Measurements from ENCODE around the gene CELF2.

Gene CELF2

DNA sequence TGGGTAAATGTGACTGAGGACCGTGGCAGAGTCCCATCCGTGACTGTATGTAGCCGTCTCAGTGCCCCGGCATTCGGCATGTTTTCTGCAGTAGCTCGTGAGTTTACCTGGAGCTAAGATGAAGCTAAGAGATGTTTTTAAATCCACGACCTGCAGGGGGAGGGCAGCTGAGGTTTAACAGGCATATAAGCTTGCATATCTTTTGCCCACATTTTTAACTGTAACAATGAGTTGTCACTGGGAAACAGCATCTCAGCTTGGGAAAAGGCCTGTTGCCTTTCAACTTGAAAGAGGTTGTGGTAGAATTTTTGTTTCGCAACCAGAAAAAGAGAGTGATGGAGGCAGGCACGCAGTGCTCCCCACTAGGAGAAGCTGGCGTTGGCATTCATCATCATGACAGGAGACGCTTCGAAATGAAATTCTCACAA, 77.7 kb downstream of the CELF2 start:
- DNase-seq (ENCODE audit: low spot score), result no peak
- H3K9me3 ChIP-seq (replicated peaks in 1 of 2; ENCODE audit: control insufficient read depth in 2 of 2, insufficient read depth in 1 of 2, low read depth in 1 of 2, low read length in 2 of 2), result no peaks in the 10 kb centered on the region
- no peak overlapping the region for H2BK12ac ChIP-seq (ENCODE audit: low read length)
- no peaks in the 10 kb centered on the region for H3K36me3 ChIP-seq (replicated peaks in 1 of 2; ENCODE audit: control insufficient read depth in 2 of 2, insufficient read depth in 2 of 2, low read length in 2 of 2)
- H3K9ac ChIP-seq (ENCODE audit: low read depth, low read length, poor library complexity), result no peak overlapping the region
- H3K23ac ChIP-seq (ENCODE audit: low read depth, low read length, poor library complexity), result no peak overlapping the region
- H3K4me3 ChIP-seq (ENCODE audit: low read length in 2 of 2), result no peak overlapping the region
- H4K8ac ChIP-seq (ENCODE audit: low read depth, low read length), result no peak overlapping the region
- WGBS, 2 donors (ENCODE audit: extremely low coverage in 2 of 2, insufficient read length in 2 of 2, insufficient replicate concordance in 1 of 2), result no CpG with 5 or more reads among the region's 12 CpGs
- no peaks in the 10 kb centered on the region for H3K79me1 ChIP-seq (ENCODE audit: low read depth, low read length)
- H3K27ac ChIP-seq (replicated peaks; ENCODE audit: low read length), result no peak overlapping the region
- no peak overlapping the region for H2BK120ac ChIP-seq (ENCODE audit: low read depth, low read length)
- no peak overlapping the region for H3K4me2 ChIP-seq (ENCODE audit: insufficient read depth, low read length, poor library complexity, severe bottlenecking)
- H3K27me3 ChIP-seq (ENCODE audit: control insufficient read depth in 3 of 3, insufficient read depth in 3 of 3, low read depth in 1 of 3, low read length in 3 of 3), result no peaks in the 10 kb centered on the region
- no peak overlapping the region for H2BK15ac ChIP-seq (ENCODE audit: low read length)
- H2AK5ac ChIP-seq (ENCODE audit: low read depth, low read length), result no peak overlapping the region
- H2AFZ ChIP-seq (ENCODE audit: low read length), result no peak overlapping the region
- no peak overlapping the region for H3K14ac ChIP-seq (ENCODE audit: low read length)
- no peak overlapping the region for H3K18ac ChIP-seq (ENCODE audit: low read length)
- no peak overlapping the region for H4K91ac ChIP-seq (ENCODE audit: low read depth, low read length, poor library complexity)
- H3K4me1 ChIP-seq (ENCODE audit: control insufficient read depth in 2 of 2, insufficient read depth in 1 of 2, low read depth in 1 of 2, low read length in 2 of 2), result peaks cover 3 to 19% of the 10 kb centered on the region in 2 donors
- no peak overlapping the region for H2BK5ac ChIP-seq (ENCODE audit: low read length)
- H3K4ac ChIP-seq (ENCODE audit: low read length), result no peak overlapping the region

DNA sequence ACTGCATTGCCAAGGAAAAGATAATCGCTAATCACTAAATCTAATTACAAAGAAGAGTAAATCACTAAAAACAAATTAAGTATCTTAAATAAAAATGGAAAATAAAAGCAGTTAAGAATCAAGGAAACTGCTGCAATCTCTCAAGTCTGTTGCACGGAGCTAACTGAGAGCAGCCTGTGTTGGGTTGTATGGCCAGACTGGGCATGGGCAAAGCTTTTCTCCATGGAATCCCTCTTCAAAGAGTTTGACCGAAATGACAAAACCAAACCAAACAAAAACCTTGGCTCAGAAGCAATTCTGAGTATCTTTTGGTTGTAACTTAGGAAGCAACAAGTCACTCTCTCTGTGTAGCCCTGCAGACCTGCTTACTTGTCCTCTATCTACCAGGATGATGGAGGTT, 78.8 kb downstream of the CELF2 start:
- peaks cover 3 to 19% of the 10 kb centered on the region in 2 donors for H3K4me1 ChIP-seq (ENCODE audit: control insufficient read depth in 2 of 2, insufficient read depth in 1 of 2, low read depth in 1 of 2, low read length in 2 of 2)
- no peaks in the 10 kb centered on the region for H3K79me1 ChIP-seq (ENCODE audit: low read depth, low read length)
- H4K8ac ChIP-seq (ENCODE audit: low read depth, low read length), result no peak overlapping the region
- no peak for DNase-seq (ENCODE audit: low spot score)
- H3K27me3 ChIP-seq (ENCODE audit: control insufficient read depth in 3 of 3, insufficient read depth in 3 of 3, low read depth in 1 of 3, low read length in 3 of 3), result no peaks in the 10 kb centered on the region
- no CpG with 5 or more reads among the region's 3 CpGs for WGBS, 2 donors (ENCODE audit: extremely low coverage in 2 of 2, insufficient read length in 2 of 2, insufficient replicate concordance in 1 of 2)
- H2BK15ac ChIP-seq (ENCODE audit: low read length), result no peak overlapping the region
- no peak overlapping the region for H3K14ac ChIP-seq (ENCODE audit: low read length)
- no peak overlapping the region for H2AK5ac ChIP-seq (ENCODE audit: low read depth, low read length)
- no peak overlapping the region for H3K4me2 ChIP-seq (ENCODE audit: insufficient read depth, low read length, poor library complexity, severe bottlenecking)
- no peak overlapping the region for H3K27ac ChIP-seq (replicated peaks; ENCODE audit: low read length)
- no peaks in the 10 kb centered on the region for H3K36me3 ChIP-seq (replicated peaks in 1 of 2; ENCODE audit: control insufficient read depth in 2 of 2, insufficient read depth in 2 of 2, low read length in 2 of 2)
- H3K4ac ChIP-seq (ENCODE audit: low read length), result no peak overlapping the region
- H3K23ac ChIP-seq (ENCODE audit: low read depth, low read length, poor library complexity), result no peak overlapping the region
- H2AFZ ChIP-seq (ENCODE audit: low read length), result no peak overlapping the region
- H4K91ac ChIP-seq (ENCODE audit: low read depth, low read length, poor library complexity), result no peak overlapping the region
- H3K4me3 ChIP-seq (ENCODE audit: low read length in 2 of 2), result no peak overlapping the region
- H3K18ac ChIP-seq (ENCODE audit: low read length), result no peak overlapping the region
- H2BK12ac ChIP-seq (ENCODE audit: low read length), result no peak overlapping the region
- H2BK120ac ChIP-seq (ENCODE audit: low read depth, low read length), result no peak overlapping the region
- no peak overlapping the region for H2BK5ac ChIP-seq (ENCODE audit: low read length)
- H3K9me3 ChIP-seq (replicated peaks in 1 of 2; ENCODE audit: control insufficient read depth in 2 of 2, insufficient read depth in 1 of 2, low read depth in 1 of 2, low read length in 2 of 2), result no peaks in the 10 kb centered on the region
- H3K9ac ChIP-seq (ENCODE audit: low read depth, low read length, poor library complexity), result no peak overlapping the region

DNA sequence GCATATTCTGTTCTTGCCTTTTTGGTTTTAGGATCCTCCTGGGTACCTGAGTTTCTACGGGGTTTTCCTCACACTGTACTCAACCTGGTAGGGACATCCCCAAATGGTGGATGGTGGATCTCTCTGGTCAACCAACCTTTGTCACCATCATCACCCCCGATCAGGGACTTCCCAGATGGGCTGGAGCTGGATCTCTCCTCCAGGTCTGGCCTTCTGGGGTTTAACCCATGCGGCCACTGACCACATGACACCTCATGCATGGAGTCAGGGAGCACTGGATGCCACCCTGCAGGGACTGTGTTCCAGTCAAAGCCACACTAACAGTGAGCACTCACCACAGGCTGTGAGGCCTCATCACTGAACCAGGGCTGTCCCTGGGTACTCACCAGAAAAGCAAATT, 80.0 kb downstream of the CELF2 start:
- H3K4ac ChIP-seq (ENCODE audit: low read length), result no peak overlapping the region
- H3K9ac ChIP-seq (ENCODE audit: low read depth, low read length, poor library complexity), result no peak overlapping the region
- H2BK5ac ChIP-seq (ENCODE audit: low read length), result no peak overlapping the region
- H2BK15ac ChIP-seq (ENCODE audit: low read length), result no peak overlapping the region
- no peak overlapping the region for H3K14ac ChIP-seq (ENCODE audit: low read length)
- no peak overlapping the region for H2BK12ac ChIP-seq (ENCODE audit: low read length)
- no peaks in the 10 kb centered on the region for H3K36me3 ChIP-seq (replicated peaks in 1 of 2; ENCODE audit: control insufficient read depth in 2 of 2, insufficient read depth in 2 of 2, low read length in 2 of 2)
- H4K8ac ChIP-seq (ENCODE audit: low read depth, low read length), result no peak overlapping the region
- H4K91ac ChIP-seq (ENCODE audit: low read depth, low read length, poor library complexity), result no peak overlapping the region
- H3K4me1 ChIP-seq (ENCODE audit: control insufficient read depth in 2 of 2, insufficient read depth in 1 of 2, low read depth in 1 of 2, low read length in 2 of 2), result peaks cover 3 to 19% of the 10 kb centered on the region in 2 donors
- H3K27ac ChIP-seq (replicated peaks; ENCODE audit: low read length), result no peak overlapping the region
- no peak overlapping the region for H3K4me3 ChIP-seq (ENCODE audit: low read length in 2 of 2)
- no peak overlapping the region for H3K23ac ChIP-seq (ENCODE audit: low read depth, low read length, poor library complexity)
- H2AFZ ChIP-seq (ENCODE audit: low read length), result no peak overlapping the region
- DNase-seq (ENCODE audit: low spot score), result no peak
- no peak overlapping the region for H3K4me2 ChIP-seq (ENCODE audit: insufficient read depth, low read length, poor library complexity, severe bottlenecking)
- H3K9me3 ChIP-seq (replicated peaks in 1 of 2; ENCODE audit: control insufficient read depth in 2 of 2, insufficient read depth in 1 of 2, low read depth in 1 of 2, low read length in 2 of 2), result no peaks in the 10 kb centered on the region
- no peaks in the 10 kb centered on the region for H3K27me3 ChIP-seq (ENCODE audit: control insufficient read depth in 3 of 3, insufficient read depth in 3 of 3, low read depth in 1 of 3, low read length in 3 of 3)
- no peaks in the 10 kb centered on the region for H3K79me1 ChIP-seq (ENCODE audit: low read depth, low read length)
- H3K18ac ChIP-seq (ENCODE audit: low read length), result peak overlapping the region; percentile 8
- no peak overlapping the region for H2AK5ac ChIP-seq (ENCODE audit: low read depth, low read length)
- WGBS, 2 donors (ENCODE audit: extremely low coverage in 2 of 2, insufficient read length in 2 of 2, insufficient replicate concordance in 1 of 2), result no CpG with 5 or more reads among the region's 3 CpGs
- H2BK120ac ChIP-seq (ENCODE audit: low read depth, low read length), result no peak overlapping the region

DNA sequence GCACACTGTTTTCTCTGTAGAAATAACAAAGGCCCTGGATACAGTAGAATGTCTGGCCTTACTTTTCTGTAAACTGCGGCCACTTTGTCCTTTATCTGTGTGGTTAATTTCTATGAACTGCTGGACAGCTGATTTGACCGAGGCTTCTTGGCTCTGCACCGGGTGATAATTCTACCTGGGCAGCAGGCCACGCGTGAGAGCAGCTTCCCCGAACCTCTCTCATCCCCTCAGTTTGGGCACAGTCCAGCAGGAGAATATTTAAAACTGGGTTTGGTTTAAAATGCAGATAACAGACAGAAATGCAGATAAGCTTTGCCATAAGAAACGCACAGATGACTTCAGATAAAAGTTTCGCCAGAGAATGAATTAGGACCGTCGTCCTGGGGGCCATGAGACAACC, 81.0 kb downstream of the CELF2 start:
- H2BK15ac ChIP-seq (ENCODE audit: low read length), result no peak overlapping the region
- H3K27me3 ChIP-seq (ENCODE audit: control insufficient read depth in 3 of 3, insufficient read depth in 3 of 3, low read depth in 1 of 3, low read length in 3 of 3), result no peaks in the 10 kb centered on the region
- no peak overlapping the region for H3K4me3 ChIP-seq (ENCODE audit: low read length in 2 of 2)
- H4K91ac ChIP-seq (ENCODE audit: low read depth, low read length, poor library complexity), result no peak overlapping the region
- no peak overlapping the region for H3K23ac ChIP-seq (ENCODE audit: low read depth, low read length, poor library complexity)
- H3K79me1 ChIP-seq (ENCODE audit: low read depth, low read length), result no peaks in the 10 kb centered on the region
- no peaks in the 10 kb centered on the region for H3K36me3 ChIP-seq (replicated peaks in 1 of 2; ENCODE audit: control insufficient read depth in 2 of 2, insufficient read depth in 2 of 2, low read length in 2 of 2)
- H3K4me2 ChIP-seq (ENCODE audit: insufficient read depth, low read length, poor library complexity, severe bottlenecking), result no peak overlapping the region
- no peak overlapping the region for H4K8ac ChIP-seq (ENCODE audit: low read depth, low read length)
- no peak for DNase-seq (ENCODE audit: low spot score)
- peaks cover 3 to 18% of the 10 kb centered on the region in 2 donors for H3K4me1 ChIP-seq (ENCODE audit: control insufficient read depth in 2 of 2, insufficient read depth in 1 of 2, low read depth in 1 of 2, low read length in 2 of 2)
- no peak overlapping the region for H3K14ac ChIP-seq (ENCODE audit: low read length)
- WGBS, 2 donors (ENCODE audit: extremely low coverage in 2 of 2, insufficient read length in 2 of 2, insufficient replicate concordance in 1 of 2), result no CpG with 5 or more reads among the region's 10 CpGs
- no peak overlapping the region for H3K4ac ChIP-seq (ENCODE audit: low read length)
- no peak overlapping the region for H3K27ac ChIP-seq (replicated peaks; ENCODE audit: low read length)
- H3K18ac ChIP-seq (ENCODE audit: low read length), result no peak overlapping the region
- no peak overlapping the region for H2AK5ac ChIP-seq (ENCODE audit: low read depth, low read length)
- no peak overlapping the region for H3K9ac ChIP-seq (ENCODE audit: low read depth, low read length, poor library complexity)
- H2BK12ac ChIP-seq (ENCODE audit: low read length), result no peak overlapping the region
- H2AFZ ChIP-seq (ENCODE audit: low read length), result no peak overlapping the region
- H3K9me3 ChIP-seq (replicated peaks in 1 of 2; ENCODE audit: control insufficient read depth in 2 of 2, insufficient read depth in 1 of 2, low read depth in 1 of 2, low read length in 2 of 2), result no peaks in the 10 kb centered on the region
- no peak overlapping the region for H2BK5ac ChIP-seq (ENCODE audit: low read length)
- no peak overlapping the region for H2BK120ac ChIP-seq (ENCODE audit: low read depth, low read length)
